Kidney (tissue), 14 donors: ENCODE data around the gene DHDH. TPM values are rescaled to one million over a fixed set of nuclear protein-coding genes. Genes with fewer than 3 reads are reported as not detected.
"Not testable (repeated sequence)": the region's sequence is repeated elsewhere in the genome, so short reads cannot be mapped to it uniquely, and the experiment has no call there.

Experiments
- DNase-seq, 5 donors: peaks; one replicate each; pipeline ENCODE4 v3.0.0-alpha.2; 2013 to 2020
- FAIRE-seq: peaks from 2 replicates; lab custom pipeline; 2012; peaks lifted over from hg19 to GRCh38; lab: Jason Lieb, UNC
- H3K27ac ChIP-seq, 2 donors: one replicate each; pipeline ENCODE4 v1.7.0; 2013; ENCODE audit warnings: low read depth in 2 of 2, low read length in 2 of 2, inconsistent platforms in 1 of 2
- H3K27me3 ChIP-seq: one replicate; pipeline ENCODE4 v1.7.1; 2013; ENCODE audit warnings: low read length, inconsistent platforms; ENCODE audit not compliant: control insufficient read depth, insufficient read depth
- H3K36me3 ChIP-seq, 3 donors: one replicate each; pipeline versions ENCODE4 v1.7.0 to v1.7.1; 2013; ENCODE audit warnings: low read length in 3 of 3, control low read depth in 1 of 3, inconsistent platforms in 1 of 3; ENCODE audit not compliant: insufficient read depth in 3 of 3, control insufficient read depth in 2 of 3
- H3K4me1 ChIP-seq, 3 donors: one replicate each; pipeline versions ENCODE4 v1.7.0 to v1.7.1; 2013; ENCODE audit warnings: low read length in 3 of 3, inconsistent platforms in 1 of 3, low read depth in 1 of 3; ENCODE audit not compliant: control insufficient read depth in 2 of 3, insufficient read depth in 2 of 3
- H3K4me3 ChIP-seq, 3 donors: one replicate each; pipeline versions ENCODE4 v1.7.0 to v1.8.1; 2013; ENCODE audit warnings: low read length in 3 of 3, control low read depth in 1 of 3, inconsistent platforms in 1 of 3
- H3K9ac ChIP-seq, 3 donors: one replicate each; pipeline versions ENCODE4 v1.7.0 to v1.7.1; 2013; ENCODE audit warnings: low read length in 3 of 3, control low read depth in 1 of 3, inconsistent platforms in 1 of 3
- H3K9me3 ChIP-seq, 3 donors: one replicate each; pipeline versions ENCODE4 v1.7.0 to v1.7.1; 2013; ENCODE audit warnings: low read length in 3 of 3, control low read depth in 1 of 3, inconsistent platforms in 1 of 3; ENCODE audit not compliant: control insufficient read depth in 2 of 3, insufficient read depth in 1 of 3
- intact Hi-C: fragments of 100-400 bp; cut with DNase I; formaldehyde crosslinking; loops from one replicate; pipeline ENCODE4 v1.11.1; 2022
- polyA plus RNA-seq: library from polyadenylated mRNA; stranded (reverse); fragments of 350-450 nt; fragmentation: Illumina TruSeq; extraction: RNeasy Lipid Tissue Mini Kit (QIAGEN cat#74804); gene quantifications from one replicate; pipeline ENCODE4 v1.2.3, GENCODE V29; 2014; ENCODE audit warnings: low read depth, low replicate concordance; ENCODE audit not compliant: insufficient read depth
- total RNA-seq: library from RNA; stranded (reverse); fragmentation: NEBNext Ultra II Directional; extraction: Animal tissue kit (Norgen Biotek cat#: 25700); gene quantifications from one replicate; pipeline ENCODE4 v1.2.1, GENCODE V29; 2021
- TF ChIP-seq, protein P1 (sequence below): IDR thresholded peaks from 3 replicates; pipeline ENCODE4 v1.5.1; 2012; ENCODE audit warnings: mild to moderate bottlenecking, moderate library complexity, borderline replicate concordance; ENCODE audit not compliant: insufficient read depth; ENCODE audit errors: extremely low read depth
- donor health status: control.
- donor health status: control.
- donor health status: control.
- donor health status: control.
- donor health status: control.
- donor health status: DM: yes; HTN: yes; CAD: no.
- donor health status: Normal renal cell carcinoma (clear cell type).

The DHDH gene
- total and polyA plus RNA-seq, 2 donors from 2014 or later = 0.60 to 26.3 TPM

DNA sequence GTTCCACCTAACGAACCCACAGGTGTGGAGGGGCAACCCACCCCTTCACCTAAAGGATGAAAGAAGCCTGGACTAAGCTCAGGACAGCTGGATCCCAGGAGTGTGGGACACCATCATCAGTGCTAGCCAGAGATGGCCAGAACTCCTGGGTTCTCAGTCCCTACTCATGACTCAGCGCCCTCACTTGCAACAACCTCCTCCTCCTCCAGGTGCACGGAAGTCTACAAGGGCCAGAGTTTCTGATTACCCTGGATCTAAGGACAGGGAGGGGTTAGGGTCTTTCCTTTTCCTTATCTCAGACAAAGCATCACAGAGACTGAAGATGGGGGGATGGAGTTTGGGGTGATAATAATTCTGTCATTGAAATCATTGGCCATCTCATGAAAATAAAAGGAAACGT, 42.9 kb upstream of the DHDH start:
- TF ChIP-seq, protein P1, sequence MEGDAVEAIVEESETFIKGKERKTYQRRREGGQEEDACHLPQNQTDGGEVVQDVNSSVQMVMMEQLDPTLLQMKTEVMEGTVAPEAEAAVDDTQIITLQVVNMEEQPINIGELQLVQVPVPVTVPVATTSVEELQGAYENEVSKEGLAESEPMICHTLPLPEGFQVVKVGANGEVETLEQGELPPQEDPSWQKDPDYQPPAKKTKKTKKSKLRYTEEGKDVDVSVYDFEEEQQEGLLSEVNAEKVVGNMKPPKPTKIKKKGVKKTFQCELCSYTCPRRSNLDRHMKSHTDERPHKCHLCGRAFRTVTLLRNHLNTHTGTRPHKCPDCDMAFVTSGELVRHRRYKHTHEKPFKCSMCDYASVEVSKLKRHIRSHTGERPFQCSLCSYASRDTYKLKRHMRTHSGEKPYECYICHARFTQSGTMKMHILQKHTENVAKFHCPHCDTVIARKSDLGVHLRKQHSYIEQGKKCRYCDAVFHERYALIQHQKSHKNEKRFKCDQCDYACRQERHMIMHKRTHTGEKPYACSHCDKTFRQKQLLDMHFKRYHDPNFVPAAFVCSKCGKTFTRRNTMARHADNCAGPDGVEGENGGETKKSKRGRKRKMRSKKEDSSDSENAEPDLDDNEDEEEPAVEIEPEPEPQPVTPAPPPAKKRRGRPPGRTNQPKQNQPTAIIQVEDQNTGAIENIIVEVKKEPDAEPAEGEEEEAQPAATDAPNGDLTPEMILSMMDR = no peak
- no peaks in the 10 kb centered on the region for H3K9me3 ChIP-seq
- H3K4me3 ChIP-seq = no peak overlapping the region
- no peak for FAIRE-seq
- no peaks in the 10 kb centered on the region for H3K36me3 ChIP-seq
- H3K9ac ChIP-seq = no peak overlapping the region
- no peaks in the 10 kb centered on the region for H3K4me1 ChIP-seq
- H3K27me3 ChIP-seq = no peaks in the 10 kb centered on the region
- intact Hi-C loops = no loop called here
- no peak for DNase-seq
- H3K27ac ChIP-seq = no peak overlapping the region

GRCh38 chr19:48895226-48895625, 38.3 kb upstream of the DHDH start:
- Histone ChIP-seq H3K36me3 (no peaks in the 10 kb centered on the region), H3K27me3 (no peaks in the 10 kb centered on the region), H3K9me3 (no peaks in the 10 kb centered on the region), H3K4me1 (no peaks in the 10 kb centered on the region), H3K4me3 (no peak overlapping the region), H3K27ac (no peak overlapping the region), H3K9ac (no peak overlapping the region)
- DNase-seq (no peak), FAIRE-seq (no peak)
- intact Hi-C loops = no loop called here
- TF ChIP-seq, protein P1 = no peak

DNA sequence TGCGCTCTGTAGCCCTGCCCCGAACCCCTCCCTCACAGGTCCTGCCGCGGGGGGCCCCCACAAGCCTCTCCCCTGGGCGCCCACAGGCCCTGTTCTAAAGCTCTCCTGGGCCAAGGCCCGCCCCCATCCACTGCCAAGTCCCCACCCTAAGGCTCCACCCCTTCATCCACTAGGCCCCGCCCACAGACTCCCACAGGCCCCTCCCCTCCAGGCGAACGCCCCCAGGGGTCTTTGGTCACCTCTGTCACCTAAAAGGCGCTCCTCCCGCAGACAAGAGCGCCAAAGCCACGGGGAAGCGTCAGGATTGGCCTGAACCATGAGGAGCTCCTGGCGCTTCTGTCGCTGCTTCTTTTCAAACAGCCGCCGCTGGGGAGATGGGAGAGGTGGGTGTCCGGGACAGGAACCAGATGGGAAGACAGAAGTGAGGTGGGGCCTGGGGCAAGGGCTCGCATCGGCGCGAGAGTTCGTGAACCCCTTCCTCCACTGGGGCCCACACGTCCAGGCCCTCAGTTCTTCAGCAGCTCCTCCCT, 37.2 kb upstream of the DHDH start:
- intact Hi-C loops = no loop called here
- Histone ChIP-seq H3K27ac (no peak overlapping the region), H3K4me3 (peak overlapping the region in 1 of 3 donors; percentile 21), H3K27me3 (no peaks in the 10 kb centered on the region), H3K4me1 (peaks cover 0 to 3% (median 0%) of the 10 kb centered on the region in 3 donors), H3K9me3 (no peaks in the 10 kb centered on the region), H3K9ac (no peak overlapping the region), H3K36me3 (no peaks in the 10 kb centered on the region)
- FAIRE-seq (no peak), DNase-seq (peak; percentile 58 to 91 (median 80))
- TF ChIP-seq, protein P1 = no peak

DNA sequence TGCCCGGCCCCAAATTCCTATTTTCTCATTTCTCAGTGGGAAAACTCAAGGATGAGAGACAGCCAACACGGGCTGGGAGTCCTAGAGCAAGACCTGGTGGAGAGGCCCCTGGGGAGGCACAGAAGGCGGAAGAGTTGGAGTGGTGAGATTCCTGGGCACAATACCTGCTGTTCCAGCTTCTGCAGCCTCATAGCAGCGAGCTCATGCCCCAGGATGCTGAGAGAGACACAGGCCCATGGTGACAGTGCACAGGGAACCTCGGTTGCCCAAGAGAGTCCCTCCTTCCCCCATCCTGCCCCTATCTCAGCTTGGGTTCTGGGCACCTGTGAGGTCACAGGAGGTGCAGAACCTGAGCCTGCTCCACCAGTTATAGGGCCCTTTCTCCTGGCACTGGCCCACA, 36.3 kb upstream of the DHDH start:
- no peak for FAIRE-seq
- TF ChIP-seq, protein P1 = no peak

GRCh38 chr19:48899386-48899749, 34.1 kb upstream of the DHDH start:
- H3K27ac ChIP-seq = peak overlapping the region; percentile 71 to 95
- FAIRE-seq, H3K9ac ChIP-seq, H3K36me3 ChIP-seq, intact Hi-C loops, DNase-seq, H3K9me3 ChIP-seq, H3K27me3 ChIP-seq: not testable (repeated sequence)
- H3K4me1 ChIP-seq = peaks cover 0 to 10% (median 3%) of the 10 kb centered on the region in 3 donors
- peak overlapping the region in 2 of 3 donors; percentile 60 to 62 for H3K4me3 ChIP-seq

More for the DNA sequence above, 36.3 kb upstream of the DHDH start:
- Histone ChIP-seq H3K27ac (no peak overlapping the region), H3K9me3 (no peaks in the 10 kb centered on the region), H3K36me3 (no peaks in the 10 kb centered on the region), H3K4me1 (peaks cover 0 to 10% (median 3%) of the 10 kb centered on the region in 3 donors), H3K4me3 (no peak overlapping the region), H3K27me3 (no peaks in the 10 kb centered on the region), H3K9ac (no peak overlapping the region)
- intact Hi-C loops = no loop called here
- DNase-seq = no peak
